Keratinocyte (primary cell): ENCODE data around the gene SDK2. TPM values are rescaled to one million over a fixed set of nuclear protein-coding genes. Genes with fewer than 3 reads are reported as not detected.

ENCODE experiments used
- DNase-seq: peaks from one replicate; pipeline ENCODE4 v3.0.0-alpha.2; 2011; ENCODE audit warnings: low read depth, missing footprints, low spot score
- FAIRE-seq: peaks from 2 replicates; lab custom pipeline; 2011; peaks lifted over from hg19 to GRCh38; lab: Jason Lieb, UNC
- H2AFZ ChIP-seq: 2 replicates; pipeline ENCODE4 v1.6.0; 2012; ENCODE audit warnings: low read length, control low read depth, inconsistent platforms; ENCODE audit not compliant: control insufficient read depth
- H3K27ac ChIP-seq: 2 replicates; pipeline ENCODE4 v1.5.1; 2011; ENCODE audit warnings: low read length; ENCODE audit not compliant: control insufficient read depth, insufficient read depth
- H3K27me3 ChIP-seq: 3 replicates; pipeline ENCODE4 v1.6.0; 2011; ENCODE audit warnings: low read length; ENCODE audit not compliant: control insufficient read depth, insufficient read depth; ENCODE audit errors: extremely low read depth
- H3K36me3 ChIP-seq, 2 experiments: 2 replicates in 1 of 2; 3 replicates in 1 of 2; pipeline ENCODE4 v1.5.1; 2011; ENCODE audit warnings: low read length in 2 of 2, mild to moderate bottlenecking in 1 of 2; ENCODE audit not compliant: control insufficient read depth in 2 of 2, insufficient read depth in 2 of 2; ENCODE audit errors: extremely low read depth in 1 of 2
- H3K4me1 ChIP-seq: 3 replicates; pipeline ENCODE4 v1.5.1; 2011; ENCODE audit warnings: low read length; ENCODE audit not compliant: control insufficient read depth, insufficient read depth; ENCODE audit errors: extremely low read depth
- H3K4me2 ChIP-seq: 3 replicates; pipeline ENCODE4 v1.6.0; 2011; ENCODE audit warnings: low read depth, low read length; ENCODE audit not compliant: control insufficient read depth, insufficient read depth; ENCODE audit errors: extremely low read depth
- H3K4me3 ChIP-seq, 3 experiments: fragments of 200-600 bp in 1 of 3; sonication (generic) in 1 of 3; 2 replicates in 2 of 3; 3 replicates in 1 of 3; pipeline ENCODE4 v1.5.1; 2011 to 2016; ENCODE audit warnings: low read length in 3 of 3, mild to moderate bottlenecking in 3 of 3, control low read depth in 2 of 3, inconsistent platforms in 1 of 3, low read depth in 1 of 3, mixed read lengths in 1 of 3, mixed run types in 1 of 3, moderate library complexity in 1 of 3; ENCODE audit not compliant: control insufficient read depth in 2 of 3, insufficient read depth in 2 of 3; ENCODE audit errors: extremely low read depth in 1 of 3
- H3K79me2 ChIP-seq: 2 replicates; pipeline ENCODE4 v1.6.0; 2012; ENCODE audit warnings: low read length; ENCODE audit not compliant: control insufficient read depth, insufficient read depth
- H3K9ac ChIP-seq: 3 replicates; pipeline ENCODE4 v1.6.0; 2011; ENCODE audit warnings: low read length; ENCODE audit not compliant: control insufficient read depth, insufficient read depth; ENCODE audit errors: extremely low read depth
- H3K9me1 ChIP-seq: 3 replicates; pipeline ENCODE4 v1.6.0; 2011; ENCODE audit warnings: low read length; ENCODE audit not compliant: control insufficient read depth, insufficient read depth; ENCODE audit errors: extremely low read depth
- H3K9me3 ChIP-seq: 2 replicates; pipeline ENCODE4 v1.5.1; 2012; ENCODE audit warnings: low read depth, low read length; ENCODE audit not compliant: control insufficient read depth
- H4K20me1 ChIP-seq: 3 replicates; pipeline ENCODE4 v1.6.0; 2011; ENCODE audit warnings: low read length; ENCODE audit not compliant: control insufficient read depth, insufficient read depth; ENCODE audit errors: extremely low read depth
- EZH2 ChIP-seq: IDR thresholded peaks from one replicate; pipeline ENCODE4 v1.6.1; 2012; ENCODE audit warnings: inconsistent platforms, mild to moderate bottlenecking, low read length, moderate library complexity
- dilution Hi-C: fragments of 300-500 bp; cut with MboI; formaldehyde crosslinking; loops from one replicate; pipeline ENCODE4 v1.7.0; 2020; ENCODE audit warnings: low sequenced_read_pairs; ENCODE audit not compliant: extremely low pct_ligation_motif_present
- polyA plus RNA-seq, 5 experiments: library from polyadenylated mRNA; depleted of rRNA in 3 of 5; stranded (reverse) in 3 of 5; stranded (forward) in 1 of 5; unstranded in 1 of 5; fragments of >200 nt; gene quantifications; 1 replicate in 1 of 5; 2 replicates in 3 of 5; 3 replicates in 1 of 5; pipeline versions ENCODE4 v1.2.1 to v1.2.3, GENCODE V29; 2011 to 2012; ENCODE audit warnings: missing spikeins in 2 of 5, low read depth in 1 of 5, low replicate concordance in 1 of 5
- TF ChIP-seq, protein P1 (sequence below), 3 experiments: IDR thresholded peaks in 1 of 3; conservative IDR thresholded peaks in 1 of 3; optimal IDR thresholded peaks in 1 of 3; 2 replicates in 2 of 3; 3 replicates in 1 of 3; pipeline versions ENCODE3 to v1.5.1; 2011; ENCODE audit warnings: low read length in 3 of 3, mild to moderate bottlenecking in 3 of 3, moderate library complexity in 2 of 3, control low read depth in 1 of 3, inconsistent platforms in 1 of 3; ENCODE audit not compliant: insufficient read depth in 2 of 3; ENCODE audit errors: extremely low read depth in 1 of 3

The SDK2 gene
- polyA plus RNA-seq, 1 donor (not counting 4 experiments of a cell fraction or from before 2014, with no cell fraction given) = 1.8 TPM

DNA sequence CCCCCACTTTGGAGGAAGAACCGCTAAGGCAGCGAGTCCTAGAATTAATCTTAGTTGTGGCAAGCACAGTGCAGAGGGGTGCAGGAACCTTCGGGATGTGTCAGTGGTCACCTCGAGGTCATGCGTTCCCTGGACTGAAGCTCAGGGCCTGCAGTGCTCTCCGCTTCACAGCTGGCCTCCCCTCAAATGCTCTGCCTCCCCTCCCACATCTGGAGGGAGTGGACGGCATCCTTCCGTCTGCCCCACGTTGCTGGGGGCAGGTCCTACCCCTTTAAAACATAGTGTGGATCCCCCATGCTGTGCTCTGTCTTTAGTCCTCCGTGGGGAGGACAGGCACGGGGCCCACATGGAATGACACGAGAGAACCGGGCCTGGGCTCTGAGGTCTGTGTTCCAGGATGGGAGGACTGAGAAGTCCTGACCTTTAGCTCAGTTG, 232.9 kb downstream of the SDK2 start:
- Histone ChIP-seq H2AFZ (no peak overlapping the region), H3K27ac (no peak overlapping the region), H4K20me1 (no peaks in the 10 kb centered on the region), H3K4me2 (no peak overlapping the region), H3K9me1 (no peaks in the 10 kb centered on the region), H3K4me3 (no peak overlapping the region), H3K27me3 (no peaks in the 10 kb centered on the region), H3K9ac (no peak overlapping the region), H3K9me3 (no peaks in the 10 kb centered on the region), H3K4me1 (no peaks in the 10 kb centered on the region), H3K36me3 (peaks cover 0 to 10% of the 10 kb centered on the region in 2 experiments), H3K79me2 (no peaks in the 10 kb centered on the region)
- FAIRE-seq (no peak), DNase-seq (no peak)
- TF ChIP-seq, protein P1, sequence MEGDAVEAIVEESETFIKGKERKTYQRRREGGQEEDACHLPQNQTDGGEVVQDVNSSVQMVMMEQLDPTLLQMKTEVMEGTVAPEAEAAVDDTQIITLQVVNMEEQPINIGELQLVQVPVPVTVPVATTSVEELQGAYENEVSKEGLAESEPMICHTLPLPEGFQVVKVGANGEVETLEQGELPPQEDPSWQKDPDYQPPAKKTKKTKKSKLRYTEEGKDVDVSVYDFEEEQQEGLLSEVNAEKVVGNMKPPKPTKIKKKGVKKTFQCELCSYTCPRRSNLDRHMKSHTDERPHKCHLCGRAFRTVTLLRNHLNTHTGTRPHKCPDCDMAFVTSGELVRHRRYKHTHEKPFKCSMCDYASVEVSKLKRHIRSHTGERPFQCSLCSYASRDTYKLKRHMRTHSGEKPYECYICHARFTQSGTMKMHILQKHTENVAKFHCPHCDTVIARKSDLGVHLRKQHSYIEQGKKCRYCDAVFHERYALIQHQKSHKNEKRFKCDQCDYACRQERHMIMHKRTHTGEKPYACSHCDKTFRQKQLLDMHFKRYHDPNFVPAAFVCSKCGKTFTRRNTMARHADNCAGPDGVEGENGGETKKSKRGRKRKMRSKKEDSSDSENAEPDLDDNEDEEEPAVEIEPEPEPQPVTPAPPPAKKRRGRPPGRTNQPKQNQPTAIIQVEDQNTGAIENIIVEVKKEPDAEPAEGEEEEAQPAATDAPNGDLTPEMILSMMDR (optimal IDR thresholded peaks at IDR 0.05 in 1 of 3, IDR thresholded peaks at IDR 0.05 in 1 of 3, conservative IDR thresholded peaks at IDR 0.05 in 1 of 3; ENCODE audit: extremely low read depth in 1 of 3, insufficient read depth in 2 of 3, low read length in 3 of 3) = no peak
- no peak for TF ChIP-seq EZH2
- dilution Hi-C loops = no loop called here

DNA sequence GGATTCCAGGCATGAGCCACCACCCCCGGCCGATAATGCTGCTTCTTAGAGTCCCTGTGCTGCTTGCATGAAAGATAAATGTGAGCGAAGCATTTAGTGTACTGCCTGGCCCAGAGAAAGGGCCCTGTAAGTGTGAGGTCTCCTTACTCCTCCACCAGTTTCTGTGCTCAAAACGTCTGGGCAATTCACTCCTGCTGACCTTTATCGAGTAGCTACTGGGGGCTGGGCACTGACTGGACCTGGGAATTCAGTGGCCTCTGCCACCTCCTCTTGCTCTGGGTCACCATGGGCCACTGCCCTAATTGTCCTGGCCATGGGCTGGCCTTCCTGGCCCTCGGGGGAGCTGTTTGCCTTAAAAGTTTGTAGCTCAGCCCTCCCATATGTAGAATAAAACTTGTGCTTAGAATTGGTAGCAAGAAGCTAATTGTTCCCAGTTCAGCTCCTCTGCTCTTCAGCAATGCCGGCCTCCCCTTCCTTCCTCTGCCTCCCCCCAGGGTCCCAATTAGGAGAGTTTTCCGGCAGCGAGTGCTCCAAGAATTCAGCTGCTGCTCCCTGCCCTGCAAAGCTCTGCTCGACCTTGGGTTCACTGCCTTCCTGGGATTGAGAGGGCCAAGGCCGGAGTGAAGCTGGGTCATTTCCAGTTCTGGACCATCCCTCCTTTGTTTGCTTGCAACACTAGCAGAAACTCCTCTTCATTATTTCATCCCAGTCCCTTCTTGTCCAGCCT, 233.5 kb downstream of the SDK2 start:
- no peak overlapping the region for H3K9ac ChIP-seq
- H3K9me3 ChIP-seq = no peaks in the 10 kb centered on the region
- no peak overlapping the region for H3K27ac ChIP-seq
- no peak overlapping the region for H3K4me2 ChIP-seq
- H3K36me3 ChIP-seq = peaks cover 0 to 10% of the 10 kb centered on the region in 2 experiments
- H3K79me2 ChIP-seq = no peaks in the 10 kb centered on the region
- DNase-seq (no peak), FAIRE-seq (no peak)
- H2AFZ ChIP-seq = no peak overlapping the region
- H4K20me1 ChIP-seq = no peaks in the 10 kb centered on the region
- no peak overlapping the region for H3K4me3 ChIP-seq
- no peaks in the 10 kb centered on the region for H3K9me1 ChIP-seq
- H3K4me1 ChIP-seq = no peaks in the 10 kb centered on the region
- TF ChIP-seq EZH2 = no peak
- TF ChIP-seq, protein P1 (optimal IDR thresholded peaks at IDR 0.05 in 1 of 3, IDR thresholded peaks at IDR 0.05 in 1 of 3, conservative IDR thresholded peaks at IDR 0.05 in 1 of 3; ENCODE audit: extremely low read depth in 1 of 3, insufficient read depth in 2 of 3, low read length in 3 of 3) = no peak
- dilution Hi-C loops = no loop called here
- H3K27me3 ChIP-seq = no peaks in the 10 kb centered on the region
